MM.1S (cell line): ENCODE measurements around the gene PLEKHM3.

Experiments used
- DNase-seq: peaks from one replicate; pipeline ENCODE4 v3.0.0-alpha.2; 2015
- H2AFZ ChIP-seq: fragments of 300-600 bp; sonication (generic); 2 replicates; pipeline ENCODE4 v1.6.0; 2016; ENCODE audit warnings: antibody characterized with exemption, low read length
- H3F3A ChIP-seq: fragments of 300-600 bp; sonication (generic); 2 replicates; pipeline ENCODE4 v1.6.1; 2016; ENCODE audit warnings: mild to moderate bottlenecking, antibody characterized with exemption, low read length, moderate library complexity, mixed read lengths; ENCODE audit not compliant: insufficient read depth
- H3K27ac ChIP-seq: fragments of 300-600 bp; sonication (generic); 2 replicates; pipeline ENCODE4 v1.5.1; 2016; ENCODE audit warnings: mild to moderate bottlenecking, low read length
- H3K27me3 ChIP-seq: fragments of 300-600 bp; sonication (generic); replicated peaks from 2 replicates; pipeline ENCODE4 v1.6.0; 2016; ENCODE audit warnings: low read length; ENCODE audit not compliant: insufficient read depth
- H3K36me3 ChIP-seq: fragments of 300-600 bp; sonication (generic); replicated peaks from 2 replicates; pipeline ENCODE4 v1.6.1; 2016; ENCODE audit warnings: mild to moderate bottlenecking, low read length, mixed read lengths; ENCODE audit not compliant: insufficient read depth
- H3K4me1 ChIP-seq: fragments of 300-600 bp; sonication (generic); 2 replicates; pipeline ENCODE4 v1.6.1; 2016; ENCODE audit warnings: low read length, mixed read lengths
- H3K4me2 ChIP-seq: fragments of 300-600 bp; sonication (generic); 2 replicates; pipeline ENCODE4 v1.6.0; 2016; ENCODE audit warnings: low read depth, low read length
- H3K4me3 ChIP-seq: fragments of 300-600 bp; sonication (generic); 2 replicates; pipeline ENCODE4 v1.5.1; 2016; ENCODE audit warnings: low read length, mixed read lengths
- H3K79me2 ChIP-seq: fragments of 300-600 bp; sonication (generic); 2 replicates; pipeline ENCODE4 v1.6.1; 2016; ENCODE audit warnings: mixed run types, low read length, mixed read lengths
- H3K9ac ChIP-seq: fragments of 300-600 bp; sonication (generic); 2 replicates; pipeline ENCODE4 v1.6.1; 2016; ENCODE audit warnings: low read length, mixed read lengths
- H3K9me2 ChIP-seq: fragments of 300-600 bp; sonication (generic); replicated peaks from 2 replicates; pipeline ENCODE4 v1.6.1; 2016; ENCODE audit warnings: mild to moderate bottlenecking, low read length, mixed read lengths; ENCODE audit not compliant: insufficient read depth
- H3K9me3 ChIP-seq: fragments of 300-600 bp; sonication (generic); replicated peaks from 2 replicates; pipeline ENCODE4 v1.6.1; 2016; ENCODE audit warnings: mild to moderate bottlenecking, low read length, mixed read lengths; ENCODE audit not compliant: insufficient read depth
- H4K20me1 ChIP-seq: fragments of 300-600 bp; sonication (generic); 2 replicates; pipeline ENCODE4 v1.6.1; 2016; ENCODE audit warnings: mild to moderate bottlenecking, low read length, moderate library complexity, mixed read lengths; ENCODE audit not compliant: insufficient read depth
- EZH2 ChIP-seq: fragments of 300-600 bp; sonication (generic); optimal IDR thresholded peaks from 2 replicates; pipeline ENCODE3; 2017; ENCODE audit warnings: low read depth, mild to moderate bottlenecking, antibody characterized with exemption, low read length, mixed read lengths
- EZH2phosphoT487 ChIP-seq: fragments of 300-600 bp; sonication (generic); IDR thresholded peaks from 2 replicates; pipeline ENCODE4 v1.6.1; 2018; ENCODE audit warnings: antibody characterized with exemption, low read length
- TF ChIP-seq, protein P1 (sequence below): fragments of 300-600 bp; sonication (generic); IDR thresholded peaks from 2 replicates; pipeline ENCODE4 v1.5.1; 2016; ENCODE audit warnings: antibody characterized with exemption, low read length, mixed read lengths

PLEKHM3 gene

GRCh38 chr2:207969249-207969648 is 56.1 kb downstream of the PLEKHM3 start:
- Histone ChIP-seq H3K4me1 (peaks cover 19% of the 10 kb centered on the region), H3K4me2 (no peak overlapping the region), H3K36me3 (no peaks in the 10 kb centered on the region), H3K27ac (no peak overlapping the region), H2AFZ (no peak overlapping the region), H3K9me3 (no peaks in the 10 kb centered on the region), H3F3A (peaks cover 8% of the 10 kb centered on the region; the same call in 1 of the 2 replicates), H3K79me2 (no peaks in the 10 kb centered on the region), H3K4me3 (no peak overlapping the region), H4K20me1 (no peaks in the 10 kb centered on the region), H3K9me2 (no peaks in the 10 kb centered on the region), H3K9ac (no peak overlapping the region), H3K27me3 (no peaks in the 10 kb centered on the region)
- no peak for DNase-seq
- TF ChIP-seq EZH2phosphoT487 = no peak
- no peak for TF ChIP-seq EZH2
- TF ChIP-seq, protein P1, sequence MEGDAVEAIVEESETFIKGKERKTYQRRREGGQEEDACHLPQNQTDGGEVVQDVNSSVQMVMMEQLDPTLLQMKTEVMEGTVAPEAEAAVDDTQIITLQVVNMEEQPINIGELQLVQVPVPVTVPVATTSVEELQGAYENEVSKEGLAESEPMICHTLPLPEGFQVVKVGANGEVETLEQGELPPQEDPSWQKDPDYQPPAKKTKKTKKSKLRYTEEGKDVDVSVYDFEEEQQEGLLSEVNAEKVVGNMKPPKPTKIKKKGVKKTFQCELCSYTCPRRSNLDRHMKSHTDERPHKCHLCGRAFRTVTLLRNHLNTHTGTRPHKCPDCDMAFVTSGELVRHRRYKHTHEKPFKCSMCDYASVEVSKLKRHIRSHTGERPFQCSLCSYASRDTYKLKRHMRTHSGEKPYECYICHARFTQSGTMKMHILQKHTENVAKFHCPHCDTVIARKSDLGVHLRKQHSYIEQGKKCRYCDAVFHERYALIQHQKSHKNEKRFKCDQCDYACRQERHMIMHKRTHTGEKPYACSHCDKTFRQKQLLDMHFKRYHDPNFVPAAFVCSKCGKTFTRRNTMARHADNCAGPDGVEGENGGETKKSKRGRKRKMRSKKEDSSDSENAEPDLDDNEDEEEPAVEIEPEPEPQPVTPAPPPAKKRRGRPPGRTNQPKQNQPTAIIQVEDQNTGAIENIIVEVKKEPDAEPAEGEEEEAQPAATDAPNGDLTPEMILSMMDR = no peak

GRCh38 chr2:207967121-207967520 is 58.2 kb downstream of the PLEKHM3 start:
- Histone ChIP-seq H3K4me3 (no peak overlapping the region), H3K9me3 (no peaks in the 10 kb centered on the region), H3K27me3 (no peaks in the 10 kb centered on the region), H3K9me2 (no peaks in the 10 kb centered on the region), H3F3A (no peaks in the 10 kb centered on the region), H3K36me3 (no peaks in the 10 kb centered on the region), H3K9ac (no peak overlapping the region), H3K27ac (no peak overlapping the region), H2AFZ (no peak overlapping the region), H3K4me2 (no peak overlapping the region), H3K79me2 (no peaks in the 10 kb centered on the region), H4K20me1 (no peaks in the 10 kb centered on the region), H3K4me1 (peaks cover 9% of the 10 kb centered on the region; the same call in 1 of the 2 replicates)
- DNase-seq = no peak
- TF ChIP-seq, protein P1 = no peak
- TF ChIP-seq EZH2 = no peak
- no peak for TF ChIP-seq EZH2phosphoT487

GRCh38 chr2:207960911-207961310 is 64.4 kb downstream of the PLEKHM3 start:
- no peaks in the 10 kb centered on the region for H3K27me3 ChIP-seq
- H3K27ac ChIP-seq = no peak overlapping the region
- no peaks in the 10 kb centered on the region for H4K20me1 ChIP-seq
- H3K9me3 ChIP-seq = no peaks in the 10 kb centered on the region
- H3K4me3 ChIP-seq = no peak overlapping the region
- H3K9ac ChIP-seq = no peak overlapping the region
- no peaks in the 10 kb centered on the region for H3F3A ChIP-seq
- H3K4me1 ChIP-seq = no peaks in the 10 kb centered on the region
- no peak for DNase-seq
- TF ChIP-seq EZH2phosphoT487 (no peak), EZH2 (no peak)
- TF ChIP-seq, protein P1 = no peak
- no peaks in the 10 kb centered on the region for H3K36me3 ChIP-seq
- no peaks in the 10 kb centered on the region for H3K79me2 ChIP-seq
- H2AFZ ChIP-seq = no peak overlapping the region
- no peaks in the 10 kb centered on the region for H3K9me2 ChIP-seq
- H3K4me2 ChIP-seq = no peak overlapping the region
